Erythroblast (primary cell): Measurements from ENCODE around the gene GPC5.

ENCODE experiments used
- GATA1 ChIP-seq: IDR thresholded peaks from 2 replicates; pipeline ENCODE4 v1.6.1; 2011; ENCODE audit warnings: low read depth, mild to moderate bottlenecking, control low read depth, low read length, moderate library complexity
- POLR2A ChIP-seq: IDR thresholded peaks from 2 replicates; pipeline ENCODE4 v1.6.1; 2011; ENCODE audit warnings: mild to moderate bottlenecking, low read length

DNA sequence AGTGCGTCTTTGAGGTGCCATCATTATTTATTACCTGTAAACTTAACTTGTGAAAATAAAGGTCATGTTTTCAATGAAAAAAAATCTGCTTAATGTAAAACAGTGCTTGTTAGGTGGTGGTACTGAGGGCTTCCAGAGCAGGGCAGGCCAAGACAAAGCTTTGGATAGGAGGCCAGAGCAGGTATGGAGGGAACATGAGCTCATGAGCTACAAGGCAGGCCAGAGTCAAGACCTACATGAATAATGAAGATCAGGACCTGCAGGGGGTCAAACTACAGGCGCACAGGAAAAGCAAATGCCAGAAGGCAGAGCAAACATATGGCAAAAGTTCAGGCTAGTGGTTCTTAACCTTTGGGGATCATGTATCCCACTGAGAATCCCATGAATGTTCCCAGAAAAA is 343.5 kb downstream of the GPC5 start:
- TF ChIP-seq POLR2A: no peak
- no peak for TF ChIP-seq GATA1
